C4-2B (cell line): Measurements from ENCODE around the gene UBE2D1.

Source experiments
- CTCF ChIP-seq: fragments of 450-650 bp; conservative IDR thresholded peaks from 2 replicates; pipeline ENCODE4 v1.5.1; 2017; ENCODE audit warnings: mild to moderate bottlenecking
- ZFX ChIP-seq: fragments of 450-650 bp; IDR thresholded peaks from 2 replicates; pipeline ENCODE4 v1.6.1; 2017

GRCh38 chr10:58384095-58384494 is 49.3 kb downstream of the UBE2D1 start:
- no peak for TF ChIP-seq CTCF
- TF ChIP-seq ZFX = no peak
